HAP-1 (cell line): ENCODE data around the gene HK3.

ENCODE experiments used
- DNase-seq, 2 experiments: peaks; one replicate each; pipeline ENCODE4 v3.0.0-alpha.2; 2016 to 2020; ENCODE audit warnings: low spot score in 2 of 2
- H3K27me3 ChIP-seq: fragments of 250-450 bp; sonication (Bioruptor Pico); 2 replicates; pipeline ENCODE4 v1.5.1; 2020; ENCODE audit warnings: low read depth, mild to moderate bottlenecking, moderate library complexity
- H3K36me3 ChIP-seq: fragments of 250-450 bp; sonication (Bioruptor Pico); replicated peaks from 2 replicates; pipeline ENCODE4 v1.5.1; 2020; ENCODE audit warnings: mild to moderate bottlenecking
- H3K4me1 ChIP-seq: fragments of 250-450 bp; sonication (Bioruptor Pico); 2 replicates; pipeline ENCODE4 v1.5.1; 2020; ENCODE audit warnings: mild to moderate bottlenecking
- H3K4me3 ChIP-seq: fragments of 250-450 bp; sonication (Bioruptor Pico); 2 replicates; pipeline ENCODE4 v1.5.1; 2020; ENCODE audit warnings: mild to moderate bottlenecking, moderate library complexity
- H3K9me3 ChIP-seq: fragments of 250-450 bp; sonication (Bioruptor Pico); 2 replicates; pipeline ENCODE4 v1.5.1; 2020; ENCODE audit warnings: mild to moderate bottlenecking, moderate library complexity
- in situ Hi-C: fragments of 300-500 bp; cut with MboI; formaldehyde crosslinking; loops from 3 replicates; pipeline ENCODE4 v1.14.3; 2020; ENCODE audit warnings: low sequenced_read_pairs, inconsistent platforms, mixed read lengths

HK3 gene

DNA sequence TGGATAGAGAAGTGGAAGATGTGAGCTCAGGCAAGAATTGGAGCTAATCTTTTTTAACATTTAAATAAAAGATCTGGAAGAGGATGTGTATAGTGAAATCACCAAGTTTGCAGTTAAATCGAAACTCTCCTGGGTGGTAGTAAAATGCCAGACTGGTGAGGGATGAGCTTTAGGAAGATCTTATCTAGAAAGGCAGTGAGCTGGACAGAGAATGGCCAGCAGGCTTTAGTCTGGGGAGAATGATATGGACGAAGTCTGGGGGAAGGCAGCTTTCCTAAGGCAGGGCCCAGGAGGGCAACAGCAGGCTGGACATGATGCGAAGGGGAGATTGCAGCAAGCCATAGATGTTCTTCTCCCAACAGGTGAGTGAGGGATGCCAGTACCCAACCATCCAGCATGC is 63.2 kb downstream of the HK3 start:
- Histone ChIP-seq H3K4me1 (no peaks in the 10 kb centered on the region), H3K27me3 (no peaks in the 10 kb centered on the region; the same call in 1 of the 2 replicates), H3K36me3 (no peaks in the 10 kb centered on the region), H3K4me3 (no peak overlapping the region), H3K9me3 (no peaks in the 10 kb centered on the region)
- in situ Hi-C loops = no loop called here
- DNase-seq = no peak

GRCh38 chr5:176833286-176833685 is 65.9 kb downstream of the HK3 start:
- H3K4me1 ChIP-seq = no peaks in the 10 kb centered on the region
- no peak for DNase-seq
- no peaks in the 10 kb centered on the region for H3K27me3 ChIP-seq

DNA sequence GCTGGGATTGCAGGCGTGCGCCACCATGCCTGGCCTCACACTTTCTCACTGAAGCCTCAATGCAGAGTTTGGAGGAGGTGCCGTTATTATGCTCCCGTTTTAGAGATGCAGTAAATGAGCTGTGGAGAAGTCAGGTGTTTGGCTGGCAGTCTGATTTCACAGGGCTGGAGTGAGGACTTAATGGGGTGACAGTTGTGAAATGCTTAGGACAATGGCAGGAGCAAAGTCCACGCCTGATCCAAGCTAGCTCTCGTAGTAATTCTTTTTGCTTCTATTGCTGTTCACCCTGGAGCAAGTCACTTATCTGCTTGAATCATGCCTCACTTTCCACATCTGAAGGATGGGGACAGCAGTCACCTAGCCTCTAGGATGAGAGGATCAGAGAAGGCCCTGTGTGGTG is 67.0 kb downstream of the HK3 start:
- Histone ChIP-seq H3K27me3 (no peaks in the 10 kb centered on the region), H3K4me3 (no peak overlapping the region), H3K4me1 (no peaks in the 10 kb centered on the region), H3K36me3 (no peaks in the 10 kb centered on the region), H3K9me3 (no peaks in the 10 kb centered on the region)
- in situ Hi-C loops = no loop called here
- no peak for DNase-seq

More at GRCh38 chr5:176833286-176833685, 65.9 kb downstream of the HK3 start:
- Histone ChIP-seq H3K9me3 (no peaks in the 10 kb centered on the region), H3K36me3 (no peaks in the 10 kb centered on the region), H3K4me3 (no peak overlapping the region)
- in situ Hi-C loops = no loop called here

DNA sequence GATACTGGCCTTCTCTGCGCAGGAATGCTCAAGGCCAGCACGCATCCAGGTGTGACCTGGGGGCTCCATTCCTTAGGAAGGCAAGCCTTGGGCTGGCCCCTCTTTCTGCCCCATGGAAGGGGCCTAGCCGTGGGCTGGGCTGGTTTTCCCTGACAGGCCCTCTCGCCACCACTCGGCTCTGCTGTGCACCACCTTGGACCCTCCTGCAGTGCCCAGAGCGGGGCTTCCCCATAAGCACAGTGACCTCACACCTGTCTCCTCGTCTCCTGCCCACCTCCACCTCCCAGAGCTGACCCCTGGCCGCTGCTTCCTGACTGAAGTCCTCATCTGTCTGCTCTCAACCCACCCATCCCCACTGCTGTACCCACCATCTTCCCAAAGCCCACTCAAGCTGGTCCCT is 67.7 kb downstream of the HK3 start:
- no peaks in the 10 kb centered on the region for H3K27me3 ChIP-seq
- no peak for DNase-seq
- in situ Hi-C loops = no loop called here
- no peaks in the 10 kb centered on the region for H3K9me3 ChIP-seq
- no peaks in the 10 kb centered on the region for H3K4me1 ChIP-seq
- no peak overlapping the region for H3K4me3 ChIP-seq
- no peaks in the 10 kb centered on the region for H3K36me3 ChIP-seq

DNA sequence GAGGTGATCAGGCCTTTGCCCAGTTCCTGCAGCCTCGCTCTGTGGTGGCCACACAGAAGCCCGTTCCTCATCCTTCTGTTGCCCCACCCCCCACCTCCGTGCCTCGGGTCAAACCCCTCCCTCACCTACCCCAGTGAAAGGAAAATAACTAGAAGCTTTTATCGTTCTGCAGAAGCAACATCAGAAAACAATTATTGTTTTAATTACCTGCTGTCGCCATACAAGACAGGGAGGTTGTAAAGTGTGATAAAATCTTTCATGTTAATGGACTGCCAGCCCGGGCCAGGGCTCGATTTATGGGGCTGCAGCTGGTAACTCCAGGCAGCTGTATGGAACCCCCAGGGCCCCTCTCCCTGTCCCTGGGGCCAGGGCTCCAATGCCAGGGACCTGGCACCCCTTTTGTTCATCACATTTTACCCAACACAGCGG is 68.1 kb downstream of the HK3 start:
- DNase-seq = no peak
- in situ Hi-C loops = no loop called here
- Histone ChIP-seq H3K27me3 (no peaks in the 10 kb centered on the region), H3K9me3 (no peaks in the 10 kb centered on the region), H3K4me3 (no peak overlapping the region), H3K4me1 (no peaks in the 10 kb centered on the region), H3K36me3 (no peaks in the 10 kb centered on the region)
